ENCODE measurements around the gene TUBAL3. TPM values are rescaled to one million over a fixed set of nuclear protein-coding genes. Genes with fewer than 3 reads are reported as not detected.

Gene TUBAL3
- total and polyA plus RNA-seq, 2 donors (not counting 1 experiment from before 2014, with no cell fraction given), result not detected

DNA sequence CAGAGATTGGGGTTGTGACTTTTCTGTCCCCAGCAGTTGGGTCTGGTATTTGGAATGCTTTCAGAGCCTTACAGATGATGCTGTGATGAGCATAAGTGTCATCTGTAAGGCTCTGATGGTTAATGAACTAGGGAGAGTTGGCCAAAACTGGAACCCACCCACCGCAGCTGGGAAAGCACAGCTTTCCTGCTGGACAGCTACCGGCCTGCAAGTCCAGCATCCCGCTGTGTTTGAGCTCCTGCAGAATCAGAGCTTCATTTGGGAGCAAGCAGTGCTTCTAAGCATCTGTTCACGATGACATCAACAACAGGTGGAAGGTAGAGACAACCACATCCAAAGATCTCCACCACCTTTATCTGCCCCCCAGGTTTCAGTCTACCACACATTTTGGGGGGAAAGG, 28.2 kb downstream of the TUBAL3 start:
- H3K4me1 ChIP-seq (ENCODE audit: control insufficient read depth, extremely low read depth, insufficient read depth, low read length), result no peaks in the 10 kb centered on the region
- no peak overlapping the region for H3K4me3 ChIP-seq (replicated peaks in 1 of 4; ENCODE audit: control extremely low read depth in 1 of 4, insufficient read depth in 1 of 4, low read depth in 3 of 4, low read length in 4 of 4)
- H3K79me2 ChIP-seq (ENCODE audit: control insufficient read depth, insufficient read depth, low read length), result no peaks in the 10 kb centered on the region
- TF ChIP-seq, protein P1, sequence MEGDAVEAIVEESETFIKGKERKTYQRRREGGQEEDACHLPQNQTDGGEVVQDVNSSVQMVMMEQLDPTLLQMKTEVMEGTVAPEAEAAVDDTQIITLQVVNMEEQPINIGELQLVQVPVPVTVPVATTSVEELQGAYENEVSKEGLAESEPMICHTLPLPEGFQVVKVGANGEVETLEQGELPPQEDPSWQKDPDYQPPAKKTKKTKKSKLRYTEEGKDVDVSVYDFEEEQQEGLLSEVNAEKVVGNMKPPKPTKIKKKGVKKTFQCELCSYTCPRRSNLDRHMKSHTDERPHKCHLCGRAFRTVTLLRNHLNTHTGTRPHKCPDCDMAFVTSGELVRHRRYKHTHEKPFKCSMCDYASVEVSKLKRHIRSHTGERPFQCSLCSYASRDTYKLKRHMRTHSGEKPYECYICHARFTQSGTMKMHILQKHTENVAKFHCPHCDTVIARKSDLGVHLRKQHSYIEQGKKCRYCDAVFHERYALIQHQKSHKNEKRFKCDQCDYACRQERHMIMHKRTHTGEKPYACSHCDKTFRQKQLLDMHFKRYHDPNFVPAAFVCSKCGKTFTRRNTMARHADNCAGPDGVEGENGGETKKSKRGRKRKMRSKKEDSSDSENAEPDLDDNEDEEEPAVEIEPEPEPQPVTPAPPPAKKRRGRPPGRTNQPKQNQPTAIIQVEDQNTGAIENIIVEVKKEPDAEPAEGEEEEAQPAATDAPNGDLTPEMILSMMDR (conservative IDR thresholded peaks at IDR 0.05 in 1 of 2, IDR thresholded peaks at IDR 0.05 in 1 of 2; ENCODE audit: low read depth in 1 of 2, low read length in 2 of 2), result no peak
- TF ChIP-seq EZH2 (IDR thresholded peaks at IDR 0.05; ENCODE audit: low read length, missing control alignments), result no peak
- H3K27me3 ChIP-seq (ENCODE audit: control insufficient read depth, insufficient read depth, low read length), result no peaks in the 10 kb centered on the region
- H3K27ac ChIP-seq (ENCODE audit: insufficient read depth, low read length), result no peak overlapping the region
- no peaks in the 10 kb centered on the region for H3K9me3 ChIP-seq (ENCODE audit: control insufficient read depth, insufficient read depth, low read depth, low read length)
- H3K36me3 ChIP-seq (ENCODE audit: control insufficient read depth, insufficient read depth, low read length), result no peaks in the 10 kb centered on the region
- H4K20me1 ChIP-seq (ENCODE audit: control insufficient read depth, extremely low read depth, insufficient read depth, low read length), result no peaks in the 10 kb centered on the region
- no peak overlapping the region for H3K9ac ChIP-seq (ENCODE audit: insufficient read depth, low read length)
- DNase-seq (ENCODE audit: low read depth in 2 of 2), result no peak
- H2AFZ ChIP-seq (ENCODE audit: low read length), result no peak overlapping the region
- H3K4me2 ChIP-seq (ENCODE audit: extremely low read depth, insufficient read depth, low read length), result no peak overlapping the region

DNA sequence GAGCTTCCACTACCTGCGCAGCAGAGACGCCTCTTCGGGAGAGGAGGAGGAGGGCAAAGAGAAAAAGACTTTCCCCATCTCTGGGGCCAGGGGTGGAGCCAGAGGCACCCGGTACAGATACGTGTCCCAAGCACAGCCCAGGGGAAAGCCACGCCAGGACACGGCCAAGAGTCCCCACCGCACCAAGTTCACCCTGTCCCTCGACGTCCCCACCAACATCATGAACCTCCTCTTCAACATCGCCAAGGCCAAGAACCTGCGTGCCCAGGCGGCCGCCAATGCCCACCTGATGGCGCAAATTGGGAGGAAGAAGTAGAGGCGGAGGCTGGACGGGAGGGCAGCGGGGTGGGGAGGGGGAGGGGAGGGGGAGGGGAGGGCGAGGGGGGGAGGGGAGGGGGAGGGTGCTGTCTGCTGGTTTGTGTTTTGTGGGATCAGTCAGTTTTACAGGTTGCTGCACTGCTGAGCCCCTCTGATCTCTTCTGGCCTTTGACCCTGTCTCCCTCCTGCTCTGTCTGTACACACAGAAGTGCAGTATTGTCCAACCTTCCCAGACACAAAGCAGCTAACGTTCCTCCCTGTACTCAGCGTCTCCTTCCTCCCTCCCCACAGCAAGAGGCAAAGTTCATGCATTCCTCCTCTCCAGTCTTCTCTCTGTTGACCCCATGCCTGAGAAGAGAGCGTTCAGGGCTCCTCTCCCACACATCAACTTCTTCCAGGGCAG, 30.6 kb downstream of the TUBAL3 start:
- Histone ChIP-seq H3K27ac (ENCODE audit: insufficient read depth, low read length) (no peak overlapping the region), H2AFZ (ENCODE audit: low read length) (no peak overlapping the region), H3K4me2 (ENCODE audit: extremely low read depth, insufficient read depth, low read length) (no peak overlapping the region), H3K9ac (ENCODE audit: insufficient read depth, low read length) (no peak overlapping the region), H3K27me3 (ENCODE audit: control insufficient read depth, insufficient read depth, low read length) (no peaks in the 10 kb centered on the region), H3K4me3 (replicated peaks in 1 of 4; ENCODE audit: control extremely low read depth in 1 of 4, insufficient read depth in 1 of 4, low read depth in 3 of 4, low read length in 4 of 4) (no peak overlapping the region), H3K9me3 (ENCODE audit: control insufficient read depth, insufficient read depth, low read depth, low read length) (peaks cover 4% of the 10 kb centered on the region), H3K79me2 (ENCODE audit: control insufficient read depth, insufficient read depth, low read length) (no peaks in the 10 kb centered on the region), H3K4me1 (ENCODE audit: control insufficient read depth, extremely low read depth, insufficient read depth, low read length) (no peaks in the 10 kb centered on the region), H4K20me1 (ENCODE audit: control insufficient read depth, extremely low read depth, insufficient read depth, low read length) (no peaks in the 10 kb centered on the region), H3K36me3 (ENCODE audit: control insufficient read depth, insufficient read depth, low read length) (no peaks in the 10 kb centered on the region)
- TF ChIP-seq EZH2 (IDR thresholded peaks at IDR 0.05; ENCODE audit: low read length, missing control alignments), result no peak
- TF ChIP-seq, protein P1 (conservative IDR thresholded peaks at IDR 0.05 in 1 of 2, IDR thresholded peaks at IDR 0.05 in 1 of 2; ENCODE audit: low read depth in 1 of 2, low read length in 2 of 2), result no peak
- no peak for DNase-seq (ENCODE audit: low read depth in 2 of 2)

DNA sequence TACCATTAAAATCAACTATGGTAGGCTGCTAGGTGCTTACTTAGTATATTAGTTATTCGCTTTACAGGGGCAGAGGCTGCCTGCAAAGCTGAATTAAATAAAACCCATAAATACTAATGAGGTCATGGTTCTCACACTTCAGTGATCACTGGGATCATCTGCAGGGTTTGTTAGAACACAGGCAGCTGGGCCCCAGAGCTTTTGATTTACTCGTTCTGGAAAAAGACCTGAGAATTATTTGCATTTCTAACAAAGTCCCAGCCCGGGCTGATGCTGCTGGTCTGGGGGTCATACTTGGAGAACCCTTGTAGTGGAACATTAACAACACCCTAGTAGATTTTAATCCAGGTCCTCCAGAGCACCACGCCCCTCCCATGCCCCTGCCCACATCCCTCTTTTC, 31.3 kb downstream of the TUBAL3 start:
- H2AFZ ChIP-seq (ENCODE audit: low read length), result no peak overlapping the region
- H3K79me2 ChIP-seq (ENCODE audit: control insufficient read depth, insufficient read depth, low read length), result no peaks in the 10 kb centered on the region
- H3K4me1 ChIP-seq (ENCODE audit: control insufficient read depth, extremely low read depth, insufficient read depth, low read length), result no peaks in the 10 kb centered on the region
- H3K27ac ChIP-seq (ENCODE audit: insufficient read depth, low read length), result no peak overlapping the region
- peaks cover 4% of the 10 kb centered on the region for H3K9me3 ChIP-seq (ENCODE audit: control insufficient read depth, insufficient read depth, low read depth, low read length)
- TF ChIP-seq EZH2 (IDR thresholded peaks at IDR 0.05; ENCODE audit: low read length, missing control alignments), result no peak
- TF ChIP-seq, protein P1 (conservative IDR thresholded peaks at IDR 0.05 in 1 of 2, IDR thresholded peaks at IDR 0.05 in 1 of 2; ENCODE audit: low read depth in 1 of 2, low read length in 2 of 2), result no peak
- H3K4me2 ChIP-seq (ENCODE audit: extremely low read depth, insufficient read depth, low read length), result no peak overlapping the region
- no peaks in the 10 kb centered on the region for H4K20me1 ChIP-seq (ENCODE audit: control insufficient read depth, extremely low read depth, insufficient read depth, low read length)
- no peaks in the 10 kb centered on the region for H3K36me3 ChIP-seq (ENCODE audit: control insufficient read depth, insufficient read depth, low read length)
- no peaks in the 10 kb centered on the region for H3K27me3 ChIP-seq (ENCODE audit: control insufficient read depth, insufficient read depth, low read length)
- no peak for DNase-seq (ENCODE audit: low read depth in 2 of 2)
- no peak overlapping the region for H3K9ac ChIP-seq (ENCODE audit: insufficient read depth, low read length)
- no peak overlapping the region for H3K4me3 ChIP-seq (replicated peaks in 1 of 4; ENCODE audit: control extremely low read depth in 1 of 4, insufficient read depth in 1 of 4, low read depth in 3 of 4, low read length in 4 of 4)

Data from fibroblast of lung (primary cell).